HUES64 (cell line): ENCODE results near the gene NF2.
A peak's percentile ranks its signal among the peaks of the same experiment; 100 is the strongest.

Experiments
- H3K27ac ChIP-seq: 2 replicates; pipeline ENCODE4 v1.7.0; 2013; ENCODE audit warnings: low read depth, low read length, inconsistent platforms
- H3K27me3 ChIP-seq: 2 replicates; pipeline ENCODE4 v1.6.1; 2013; ENCODE audit warnings: mild to moderate bottlenecking, low read length; ENCODE audit not compliant: insufficient read depth
- H3K36me3 ChIP-seq: 2 replicates; pipeline ENCODE4 v1.6.1; 2013; ENCODE audit warnings: mild to moderate bottlenecking, low read length; ENCODE audit not compliant: insufficient read depth
- H3K4me1 ChIP-seq: 2 replicates; pipeline ENCODE4 v1.6.1; 2013; ENCODE audit warnings: mild to moderate bottlenecking, low read length, moderate library complexity; ENCODE audit not compliant: insufficient read depth
- H3K4me3 ChIP-seq: 2 replicates; pipeline ENCODE4 v1.5.1; 2013; ENCODE audit warnings: mild to moderate bottlenecking, low read length, moderate library complexity
- H3K9ac ChIP-seq: 2 replicates; pipeline ENCODE4 v1.6.1; 2013; ENCODE audit warnings: mild to moderate bottlenecking, low read depth, low read length
- H3K9me3 ChIP-seq: 2 replicates; pipeline ENCODE4 v1.6.1; 2013; ENCODE audit warnings: low read depth, low read length; ENCODE audit not compliant: insufficient read depth
- WGBS: fragments of 150-250, 120-280 bp; methylation state at CpG from one replicate; pipeline ENCODE4 v1.1.7; 2013; ENCODE audit warnings: missing lambda C conversion rate; 5-methylcytosine and 5-hydroxymethylcytosine counted together

Gene NF2

GRCh38 chr22:29715705-29716104 is 112.3 kb downstream of the NF2 start:
- WGBS: 87% methylated on average over 5 of the region's 5 CpGs
- Histone ChIP-seq H3K4me3 (no peak overlapping the region), H3K36me3 (no peaks in the 10 kb centered on the region), H3K4me1 (no peaks in the 10 kb centered on the region; the same call in 1 of the 2 replicates), H3K9ac (no peak overlapping the region), H3K27ac (no peak overlapping the region), H3K27me3 (peaks cover 37% of the 10 kb centered on the region), H3K9me3 (no peaks in the 10 kb centered on the region)

DNA sequence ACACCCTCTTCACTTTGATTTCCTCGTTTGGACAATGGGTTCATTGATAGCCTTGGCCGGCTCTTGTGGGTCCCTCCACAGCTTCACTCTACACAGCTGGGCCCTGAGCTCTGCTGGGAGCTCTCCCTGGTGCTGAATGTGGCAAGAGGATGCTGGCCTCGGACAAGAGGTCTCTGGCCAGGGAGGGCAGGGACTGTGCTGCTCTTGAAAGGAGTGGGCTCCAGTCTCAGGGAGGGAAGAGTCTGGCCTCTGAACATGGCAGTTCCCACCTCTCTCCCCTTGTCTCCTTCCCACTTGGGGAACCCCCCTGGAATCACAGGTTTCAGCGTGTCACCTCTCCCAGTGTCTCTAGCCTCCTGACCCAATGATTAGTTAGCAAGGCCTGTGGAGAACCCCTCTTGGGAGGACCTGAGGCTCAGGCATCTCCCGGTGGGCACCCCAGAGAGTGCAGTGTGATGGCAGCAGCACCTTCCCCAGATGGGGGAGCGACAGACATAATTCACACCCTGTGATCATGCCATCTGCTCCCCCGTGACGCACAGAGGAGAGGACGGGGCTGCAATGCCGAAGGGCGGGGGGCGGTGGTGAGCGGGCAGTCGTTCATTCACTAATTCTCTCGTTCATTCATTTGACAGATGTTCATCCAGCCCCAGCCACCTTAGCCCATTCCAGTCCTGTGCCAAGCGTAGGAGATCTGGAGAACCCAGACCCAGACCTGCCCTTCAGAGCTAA is 113.5 kb downstream of the NF2 start:
- Histone ChIP-seq H3K9ac (no peak overlapping the region), H3K4me1 (no peaks in the 10 kb centered on the region; the same call in 1 of the 2 replicates), H3K4me3 (no peak overlapping the region), H3K36me3 (no peaks in the 10 kb centered on the region), H3K27me3 (peaks cover 50% of the 10 kb centered on the region), H3K9me3 (no peaks in the 10 kb centered on the region), H3K27ac (no peak overlapping the region)
- 71% methylated on average over 16 of the region's 16 CpGs for WGBS

GRCh38 chr22:29717789-29718188 is 114.4 kb downstream of the NF2 start:
- WGBS: 84% methylated on average over 11 of the region's 11 CpGs
- no peaks in the 10 kb centered on the region for H3K9me3 ChIP-seq
- H3K27me3 ChIP-seq: peaks cover 58% of the 10 kb centered on the region

GRCh38 chr22:29718949-29719898 is 115.8 kb downstream of the NF2 start:
- Histone ChIP-seq H3K4me3 (peak overlapping the region; percentile 33), H3K27ac (no peak overlapping the region), H3K9me3 (no peaks in the 10 kb centered on the region), H3K27me3 (peaks cover 67% of the 10 kb centered on the region), H3K9ac (no peak overlapping the region), H3K4me1 (no peaks in the 10 kb centered on the region; the same call in 1 of the 2 replicates), H3K36me3 (no peaks in the 10 kb centered on the region)
- 74% methylated on average over 18 of the region's 24 CpGs for WGBS

More at GRCh38 chr22:29717789-29718188, 114.4 kb downstream of the NF2 start:
- no peaks in the 10 kb centered on the region; the same call in 1 of the 2 replicates for H3K4me1 ChIP-seq
- H3K4me3 ChIP-seq: no peak overlapping the region
- H3K27ac ChIP-seq: no peak overlapping the region
- H3K36me3 ChIP-seq: no peaks in the 10 kb centered on the region
- H3K9ac ChIP-seq: no peak overlapping the region

DNA sequence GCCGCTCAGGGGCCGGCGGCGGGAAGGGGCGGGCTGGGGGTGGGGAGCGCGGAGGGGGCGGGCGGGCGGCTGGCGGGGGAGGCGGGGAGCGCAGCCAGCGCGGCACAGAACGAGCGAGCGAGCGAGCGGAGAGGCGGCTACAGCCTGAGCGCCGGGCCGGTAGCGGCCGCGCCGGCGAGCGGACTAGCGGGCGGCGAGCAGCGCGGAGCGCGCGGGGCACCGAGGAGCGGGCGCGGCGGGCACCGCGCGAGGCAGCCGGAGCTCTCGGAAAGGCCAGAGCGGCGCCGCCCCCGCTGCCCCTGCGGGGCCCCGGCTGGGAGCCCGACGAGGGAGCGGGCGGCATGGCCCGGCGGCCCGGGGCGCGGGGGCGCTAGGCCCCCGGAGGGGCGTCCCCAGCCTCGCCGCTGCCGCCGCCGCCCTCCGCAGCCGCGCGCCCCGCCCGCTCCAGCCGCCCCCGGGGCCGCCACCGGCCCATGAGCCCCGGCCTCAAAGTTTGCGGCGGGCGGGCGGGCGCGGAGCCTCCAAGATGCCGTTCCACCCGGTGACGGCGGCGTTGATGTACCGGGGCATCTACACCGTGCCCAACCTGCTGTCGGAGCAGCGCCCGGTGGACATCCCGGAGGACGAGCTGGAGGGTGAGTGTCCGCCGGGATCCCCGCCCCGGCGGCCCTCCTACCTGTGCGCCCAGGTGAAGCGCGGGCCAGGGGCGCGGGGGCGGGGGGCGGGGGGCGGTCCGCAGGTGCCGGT is 116.6 kb downstream of the NF2 start, which contains the start of gene CABP7:
TSS of gene CABP7 (plus strand) at position 105 of the 747 bp plus-strand sequence. CDS start at position 527, 422 bp downstream.
- Histone ChIP-seq H3K9ac (no peak within 1 kb of the TSS), H3K4me1 (no peaks in the 10 kb centered on the region; the same call in 1 of the 2 replicates), H3K4me3 (peak within 1 kb of the TSS; percentile 40), H3K27me3 (peaks cover 73% of the 10 kb centered on the region), H3K36me3 (no peaks in the 10 kb centered on the region), H3K27ac (no peak within 1 kb of the TSS), H3K9me3 (no peaks in the 10 kb centered on the region)
- WGBS: under 1% methylated on average over 113 of the region's 115 CpGs

GRCh38 chr22:29720811-29721323 is 117.4 kb downstream of the NF2 start:
- H3K4me1 ChIP-seq: no peaks in the 10 kb centered on the region; the same call in 1 of the 2 replicates
- 2% methylated on average over 52 of the region's 53 CpGs for WGBS
- H3K4me3 ChIP-seq: peak overlapping the region; percentile 40
- no peak overlapping the region for H3K9ac ChIP-seq
- no peaks in the 10 kb centered on the region for H3K9me3 ChIP-seq
- no peak overlapping the region for H3K27ac ChIP-seq
- H3K27me3 ChIP-seq: peaks cover 79% of the 10 kb centered on the region
- no peaks in the 10 kb centered on the region for H3K36me3 ChIP-seq

DNA sequence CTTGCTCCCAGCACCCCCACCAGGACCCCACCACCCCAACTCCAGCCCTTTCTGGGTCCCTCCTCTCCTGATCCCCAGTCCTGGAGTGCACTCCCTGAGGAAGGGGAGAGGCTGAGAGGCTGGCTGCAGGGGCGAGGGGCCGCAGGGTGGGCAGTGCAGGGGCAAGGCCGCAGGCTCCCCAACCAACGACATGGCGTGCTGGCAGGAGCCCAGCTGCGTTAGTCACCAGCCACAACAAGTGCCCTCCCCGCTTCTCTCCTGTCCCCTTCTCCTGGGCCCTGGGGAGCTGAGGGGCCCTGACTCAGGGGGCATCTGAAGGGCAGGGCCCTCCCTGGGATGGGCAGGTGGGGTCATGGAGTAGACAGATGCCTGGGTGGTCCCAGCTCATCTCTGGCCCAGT is 118.7 kb downstream of the NF2 start:
- 88% methylated on average over 7 of the region's 7 CpGs for WGBS
- H3K4me3 ChIP-seq: no peak overlapping the region
- no peak overlapping the region for H3K9ac ChIP-seq
- H3K27ac ChIP-seq: no peak overlapping the region
- H3K9me3 ChIP-seq: no peaks in the 10 kb centered on the region
- peaks cover 75% of the 10 kb centered on the region for H3K27me3 ChIP-seq
- H3K4me1 ChIP-seq: no peaks in the 10 kb centered on the region; the same call in 1 of the 2 replicates
- H3K36me3 ChIP-seq: no peaks in the 10 kb centered on the region

- H3K9ac ChIP-seq: no peak overlapping the region
- H3K4me1 ChIP-seq: no peaks in the 10 kb centered on the region; the same call in 1 of the 2 replicates
- WGBS: 83% methylated on average over 16 of the region's 16 CpGs
- no peak overlapping the region for H3K4me3 ChIP-seq
- H3K27me3 ChIP-seq: peaks cover 71% of the 10 kb centered on the region
- no peaks in the 10 kb centered on the region for H3K9me3 ChIP-seq
- no peaks in the 10 kb centered on the region for H3K36me3 ChIP-seq
- H3K27ac ChIP-seq: no peak overlapping the region
Measured at GRCh38 chr22:29722587-29722986, 119.2 kb downstream of the NF2 start.

- Histone ChIP-seq H3K4me3 (no peak overlapping the region), H3K4me1 (no peaks in the 10 kb centered on the region; the same call in 1 of the 2 replicates), H3K27me3 (peaks cover 60% of the 10 kb centered on the region), H3K9me3 (no peaks in the 10 kb centered on the region), H3K36me3 (no peaks in the 10 kb centered on the region), H3K27ac (no peak overlapping the region), H3K9ac (no peak overlapping the region)
- 93% methylated on average over 10 of the region's 10 CpGs for WGBS
Measured at GRCh38 chr22:29723766-29724165, 120.3 kb downstream of the NF2 start.

GRCh38 chr22:29724843-29725242 is 121.4 kb downstream of the NF2 start:
- WGBS: 73% methylated on average over 7 of the region's 8 CpGs
- no peak overlapping the region for H3K9ac ChIP-seq
- H3K4me3 ChIP-seq: no peak overlapping the region
- H3K9me3 ChIP-seq: no peaks in the 10 kb centered on the region
- H3K27me3 ChIP-seq: peaks cover 50% of the 10 kb centered on the region
- H3K36me3 ChIP-seq: no peaks in the 10 kb centered on the region
- H3K27ac ChIP-seq: no peak overlapping the region
- no peaks in the 10 kb centered on the region for H3K4me1 ChIP-seq
